ENCODE results near the gene ARHGEF40.
A peak's percentile ranks its signal among the peaks of the same experiment; 100 is the strongest.

The ARHGEF40 gene

DNA sequence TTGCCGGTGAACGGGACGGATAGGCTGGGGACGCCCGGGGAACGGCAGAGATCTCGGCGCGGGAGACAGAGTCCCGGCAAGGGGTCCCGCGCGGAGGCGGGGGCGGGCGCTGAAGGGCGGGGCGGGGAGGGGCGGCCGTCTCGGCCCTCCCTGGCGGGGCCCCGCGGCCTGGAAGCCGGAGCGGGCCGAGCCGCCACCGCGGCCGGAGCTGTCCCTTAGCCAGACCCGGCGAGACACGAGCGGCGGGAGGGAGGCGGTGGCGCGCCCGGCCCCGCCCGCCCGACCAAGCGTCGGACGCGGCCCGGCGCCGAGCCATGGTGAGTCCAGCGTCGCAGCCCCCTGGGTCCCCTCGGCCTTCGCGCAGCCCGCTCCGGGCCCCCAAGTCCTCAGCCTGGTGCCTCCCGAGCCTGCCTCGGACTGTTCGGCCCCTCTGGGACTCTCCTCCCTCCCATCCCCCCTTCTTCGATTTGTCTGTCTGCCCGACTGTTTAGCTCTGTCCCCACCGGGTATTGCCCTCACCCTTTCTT lies at the start of gene ARHGEF40:
TSS of gene ARHGEF40 (plus strand) at position 222 of the 527 bp plus-strand sequence. CDS start at position 315, 93 bp downstream.
- no peak for DNase-seq

DNA sequence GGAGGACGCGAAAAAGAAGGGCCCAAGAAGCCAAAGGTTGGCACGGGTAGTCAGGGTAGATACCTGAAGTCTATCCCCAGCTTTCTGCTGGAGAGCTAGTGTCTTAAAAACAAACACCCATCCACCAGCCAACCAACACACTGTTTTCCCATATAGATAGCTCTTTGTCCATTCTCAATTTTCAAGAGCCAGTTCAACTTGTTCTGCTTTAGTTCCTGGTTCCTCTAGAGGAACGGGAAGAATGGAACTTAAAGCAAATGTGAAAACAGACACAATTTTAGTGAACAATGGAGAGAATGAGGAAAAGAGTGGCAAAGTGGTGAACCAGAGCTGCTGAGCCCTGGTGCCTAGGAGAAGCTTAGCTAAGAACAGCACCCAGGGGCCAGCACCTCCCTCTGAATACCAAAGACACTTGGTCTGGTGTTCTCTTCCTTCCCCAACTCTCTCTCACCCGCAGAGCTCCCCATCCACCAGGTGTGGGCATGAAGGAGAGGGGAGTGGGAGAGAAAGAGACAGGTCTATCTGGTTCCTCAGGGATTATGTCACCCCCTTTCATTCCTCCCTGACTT lies 49.0 kb upstream of the ARHGEF40 start:
- no peak for DNase-seq

DNA sequence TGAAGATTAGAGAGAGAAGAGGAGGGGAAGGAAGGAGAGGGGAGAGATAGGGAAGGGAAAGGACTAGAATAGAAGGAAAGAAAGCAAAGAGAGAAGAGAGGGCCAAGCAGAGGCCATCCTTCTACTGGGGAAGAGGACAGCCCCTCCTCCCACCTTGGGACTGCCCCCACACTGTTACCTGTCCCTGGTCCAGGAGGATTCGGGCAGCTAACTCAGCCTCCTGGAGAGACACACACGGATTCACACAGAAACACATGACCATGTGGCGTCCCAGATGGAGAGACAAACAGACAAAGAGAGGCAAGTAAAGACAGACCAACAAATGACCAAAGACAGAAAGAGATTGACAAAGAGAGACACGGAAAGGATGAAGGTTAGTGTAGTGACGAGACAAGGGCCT lies 47.4 kb upstream of the ARHGEF40 start:
- DNase-seq = no peak

DNA sequence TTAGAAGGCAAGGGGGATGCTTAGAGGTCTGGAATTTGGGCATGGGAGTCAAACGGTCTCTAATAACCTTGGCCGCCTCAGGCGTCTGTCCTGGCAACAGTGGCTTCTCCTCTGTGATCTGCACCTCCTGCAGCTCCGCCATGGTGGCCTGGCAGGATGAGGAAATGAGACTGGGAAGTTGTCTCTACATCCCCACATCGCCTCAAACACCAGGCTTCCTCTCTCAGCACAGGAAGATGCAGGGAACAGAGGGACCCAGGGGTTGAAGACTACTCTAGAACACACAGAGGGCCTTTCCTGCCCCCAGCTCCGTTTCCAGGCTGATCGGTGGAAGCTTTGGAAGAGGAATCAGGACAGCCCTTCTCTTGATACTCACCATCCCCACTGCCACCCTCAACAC lies 46.9 kb upstream of the ARHGEF40 start:
- no peak for DNase-seq

DNA sequence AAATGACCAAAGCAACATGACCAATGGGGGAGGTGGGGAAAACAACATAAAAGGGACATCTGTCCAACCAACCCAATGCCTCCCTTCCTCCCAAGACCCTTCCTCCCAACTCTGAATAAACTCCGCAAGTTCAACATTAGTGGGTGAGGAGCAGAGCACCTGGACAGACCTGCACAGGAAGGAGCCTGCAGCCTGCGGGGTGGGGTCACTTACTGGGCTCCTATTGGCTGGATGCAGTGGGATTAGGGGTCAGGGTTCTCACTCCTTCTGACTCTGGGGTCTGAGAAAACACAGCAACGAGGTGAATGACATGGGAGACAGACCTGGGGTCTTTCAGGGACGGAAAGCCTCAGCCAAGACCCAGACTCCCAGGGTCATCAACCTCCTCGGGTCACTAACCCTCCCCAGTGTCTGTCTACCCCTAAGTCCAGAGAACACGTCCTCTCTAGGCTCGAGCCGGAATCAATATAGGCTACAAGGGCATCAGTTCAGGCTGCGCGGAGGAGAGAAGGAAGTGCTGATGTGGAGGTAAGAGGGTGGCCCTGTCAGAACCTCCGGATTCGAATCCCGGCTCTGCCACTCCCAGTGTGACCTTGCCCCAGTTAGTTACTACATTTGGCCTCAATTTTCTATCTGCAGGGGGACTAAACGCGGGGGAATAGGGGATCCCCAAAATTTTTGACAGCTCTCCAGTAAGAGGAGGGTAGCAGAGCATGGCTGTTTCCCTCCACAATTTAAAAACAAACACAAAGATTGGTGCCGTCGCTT lies 46.1 kb upstream of the ARHGEF40 start:
- DNase-seq = peak; percentile 14

DNA sequence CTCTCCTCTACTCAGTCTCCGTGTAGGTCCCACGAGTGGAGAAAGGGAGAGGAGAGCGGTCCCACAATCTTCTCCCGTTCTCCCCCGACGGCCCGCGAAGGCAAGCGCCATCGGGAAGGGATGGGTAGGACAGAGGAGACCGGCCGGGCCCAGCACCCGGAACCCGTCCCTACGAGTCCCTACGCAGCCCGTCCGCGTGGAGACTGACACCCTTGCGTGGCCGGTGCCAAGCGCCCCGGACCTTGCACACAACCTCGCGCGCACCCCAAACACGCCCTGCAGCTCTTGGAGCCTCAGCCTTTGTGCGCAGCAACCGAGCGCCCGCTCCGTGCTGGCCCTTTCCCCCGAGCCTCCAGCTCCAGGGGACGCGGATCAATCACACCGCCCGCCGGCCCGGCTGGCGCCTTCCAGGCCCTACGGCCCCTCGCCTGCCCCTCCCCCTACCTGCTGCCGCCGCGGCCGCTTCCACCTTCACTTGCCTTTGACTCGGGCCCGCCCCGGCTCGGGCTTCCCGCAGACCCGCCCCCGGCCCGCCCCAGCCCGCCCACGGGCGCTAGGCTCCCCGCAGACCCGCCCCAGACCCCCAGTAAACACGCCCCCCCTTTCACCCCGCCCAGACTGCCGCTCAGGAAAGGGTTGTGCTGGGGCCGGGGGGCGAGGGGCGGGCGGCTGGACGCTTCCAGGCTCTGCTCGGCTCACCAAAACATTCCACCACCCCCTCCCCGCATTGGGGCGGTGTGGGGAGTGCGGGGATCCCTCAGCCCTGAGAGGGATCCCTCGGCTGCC lies 45.3 kb upstream of the ARHGEF40 start, which contains the start of gene NDRG2:
TSS of gene NDRG2 (minus strand) at position 477 of the 786 bp plus-strand sequence. CDS start 1,746 bp downstream, outside the sequence.
- DNase-seq = peak; percentile 51

DNA sequence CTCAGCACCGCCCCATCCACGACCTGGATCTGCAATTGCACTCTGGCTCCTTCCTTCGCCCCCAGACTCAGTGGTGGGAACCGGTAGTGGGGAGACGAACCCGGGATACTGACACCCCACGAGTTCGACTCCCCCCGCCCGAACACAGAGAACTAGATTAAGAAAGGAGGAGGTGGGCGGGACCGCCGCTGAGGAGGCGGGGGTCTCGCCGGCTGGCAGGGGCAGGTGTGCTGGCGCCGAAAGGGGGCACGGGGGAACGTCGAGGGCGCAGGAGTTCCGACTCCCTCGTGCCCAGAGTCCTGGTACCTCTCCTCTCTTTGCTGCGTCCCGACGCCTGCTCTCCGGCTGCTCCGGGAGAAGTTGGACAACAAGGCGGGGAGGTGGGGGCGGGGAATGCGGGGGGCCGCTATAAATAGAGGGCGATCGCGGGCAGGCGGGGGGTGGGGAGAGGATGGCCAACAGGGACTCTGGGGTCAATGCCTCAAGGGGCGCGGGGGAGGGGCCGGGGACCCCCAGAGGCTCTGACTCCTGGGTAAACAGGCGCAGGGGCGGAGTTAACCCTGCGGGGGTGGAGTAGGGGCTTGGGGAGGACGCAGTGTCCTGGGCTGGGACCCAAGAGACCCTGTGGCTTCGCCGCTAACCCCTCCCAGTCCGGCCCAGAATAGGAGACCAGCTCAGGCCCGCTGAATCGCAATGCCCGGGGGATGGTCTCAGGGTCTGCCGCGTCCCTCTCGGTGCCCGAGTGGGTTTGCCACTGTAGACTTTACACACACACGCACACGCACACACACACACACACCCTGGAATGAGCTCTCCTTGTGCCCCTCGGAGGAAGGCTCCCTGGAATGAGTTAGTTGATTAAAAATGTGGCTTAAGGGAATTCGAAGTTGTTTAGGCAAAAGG lies 44.5 kb upstream of the ARHGEF40 start:
- DNase-seq = no peak

DNA sequence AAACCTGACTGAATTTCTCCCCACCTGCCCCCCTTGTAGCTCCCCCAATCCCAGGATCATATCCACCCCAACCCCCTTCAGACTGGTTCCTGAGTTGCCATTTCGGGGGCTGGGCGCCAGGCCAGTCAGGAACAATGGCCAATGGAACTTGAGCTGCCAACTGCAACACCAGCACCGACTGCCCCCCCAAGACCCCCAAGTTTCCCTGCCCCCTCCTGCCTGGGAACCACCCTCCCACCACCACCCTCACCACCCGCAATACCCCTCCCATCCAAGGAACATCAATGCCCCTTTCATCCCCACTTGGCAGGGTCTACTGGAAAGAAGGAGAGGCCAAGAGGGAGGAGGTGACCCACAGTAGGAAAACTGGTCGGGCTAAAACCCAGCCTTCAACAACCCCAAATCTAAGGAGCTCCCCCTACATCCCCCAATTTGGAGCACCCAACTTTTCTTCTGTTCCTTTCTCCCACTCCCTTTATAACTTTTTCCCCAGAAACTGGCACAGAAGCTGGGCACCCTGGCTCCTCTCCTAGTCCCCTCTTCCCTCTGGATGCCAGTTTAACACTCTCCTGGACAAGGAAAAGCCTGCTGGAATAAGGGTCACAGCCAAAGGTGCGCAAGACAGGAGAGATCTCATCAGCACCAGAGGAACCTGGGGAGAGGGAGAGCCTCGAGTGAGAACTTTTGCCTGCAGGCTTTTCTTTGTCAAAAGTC lies 43.7 kb upstream of the ARHGEF40 start:
- no peak for DNase-seq

GRCh38 chr14:21026988-21027315 lies 43.2 kb upstream of the ARHGEF40 start:
- DNase-seq = no peak

- no peak for DNase-seq
Measured at GRCh38 chr14:21029917-21030316, 40.2 kb upstream of the ARHGEF40 start, which contains the start of gene TPPP2. TPPP2 (plus strand) TSS chr14:21030217; CDS start chr14:21030582, 365 bp downstream.

GRCh38 chr14:21030531-21030930 lies 39.6 kb upstream of the ARHGEF40 start:
- no peak for DNase-seq

DNA sequence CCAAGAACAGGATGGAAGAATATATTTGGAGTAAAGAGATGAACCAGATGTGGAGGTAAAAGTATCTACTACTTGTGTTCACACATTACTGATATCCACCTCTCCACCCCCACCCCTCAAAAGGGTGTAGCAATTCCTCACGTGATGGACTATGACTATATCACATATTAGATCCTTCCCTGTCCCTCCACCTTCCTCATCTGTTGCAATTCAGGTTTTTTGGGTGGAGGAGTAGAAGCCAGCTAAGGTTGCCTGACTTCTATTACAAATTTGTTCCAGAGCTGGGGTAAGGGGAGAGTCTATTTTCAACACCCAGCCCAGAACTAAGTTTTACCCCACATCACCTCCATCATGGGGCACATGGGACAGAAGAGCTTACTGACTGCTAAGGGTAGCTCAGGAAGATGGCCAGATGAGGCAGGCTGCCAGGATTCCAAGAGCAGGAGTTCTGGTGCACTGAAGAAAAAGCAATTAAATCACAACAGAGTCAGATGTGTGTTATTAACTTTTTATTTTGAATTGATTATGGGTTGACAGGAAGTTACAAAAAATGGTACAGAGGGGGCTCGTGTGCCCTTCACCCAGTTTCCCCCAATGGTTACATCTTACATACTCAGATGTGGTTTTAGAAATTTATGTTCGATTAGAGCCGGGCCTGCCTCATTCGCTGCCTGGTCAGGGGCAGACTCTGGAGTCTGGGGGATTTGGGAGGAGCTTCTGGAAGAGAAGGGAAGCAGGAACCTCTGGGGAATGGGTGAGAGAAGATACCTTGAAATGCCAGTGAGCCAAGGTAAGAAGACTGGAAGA lies 37.6 kb upstream of the ARHGEF40 start:
- no peak for DNase-seq

DNA sequence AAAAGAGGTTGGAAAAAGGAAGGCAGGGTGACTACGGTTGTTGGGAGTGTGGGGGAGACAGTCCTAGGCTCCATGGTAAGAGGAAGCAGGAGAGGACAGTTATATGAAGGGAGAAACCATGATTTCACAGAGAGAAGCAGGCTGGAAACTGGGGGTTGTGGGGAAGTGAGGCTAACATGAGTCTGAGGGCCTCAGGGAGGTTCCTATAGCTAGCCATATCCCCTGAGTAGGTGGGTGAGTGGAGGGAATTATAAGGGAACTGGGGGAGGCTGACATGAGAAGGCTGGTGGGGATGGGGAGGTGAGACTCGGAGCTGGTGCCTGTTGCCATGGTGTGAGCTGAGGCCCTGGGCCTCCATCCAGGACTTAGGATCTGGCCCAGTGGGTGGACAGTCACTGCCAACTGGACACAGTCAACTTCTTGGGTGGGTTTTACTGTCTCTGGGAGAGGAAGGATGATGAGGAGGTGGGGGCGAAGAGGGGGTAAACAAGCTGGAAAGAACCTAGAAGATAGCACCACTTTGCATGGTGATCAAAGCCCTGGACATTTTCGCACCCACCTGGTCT lies 36.9 kb upstream of the ARHGEF40 start:
- no peak for DNase-seq

GRCh38 chr14:21034707-21035106 lies 35.4 kb upstream of the ARHGEF40 start, which contains the start of gene RNASE13:
RNASE13 (minus strand) TSS chr14:21034807; CDS start chr14:21034288, 519 bp downstream.
- DNase-seq = no peak

DNA sequence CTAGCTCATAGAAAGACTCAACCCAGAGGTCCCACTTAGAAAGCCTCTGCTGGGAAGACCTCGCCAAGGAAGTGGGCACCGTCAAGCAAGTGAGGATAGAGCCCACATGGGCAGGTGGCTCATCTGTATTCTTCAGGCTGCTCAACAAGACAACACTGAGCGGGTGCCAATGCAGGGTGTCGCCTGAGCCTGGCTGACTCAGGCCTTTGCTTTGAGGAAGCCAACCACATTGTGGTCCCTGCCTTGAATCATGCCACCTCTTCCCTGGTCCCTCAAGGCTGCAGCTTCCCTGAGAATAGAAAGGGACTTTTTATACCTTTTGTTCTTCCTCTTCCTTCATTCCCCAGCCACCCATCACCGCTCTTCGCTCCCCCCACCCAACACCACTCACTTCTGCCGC lies 33.4 kb upstream of the ARHGEF40 start:
- no peak for DNase-seq

DNA sequence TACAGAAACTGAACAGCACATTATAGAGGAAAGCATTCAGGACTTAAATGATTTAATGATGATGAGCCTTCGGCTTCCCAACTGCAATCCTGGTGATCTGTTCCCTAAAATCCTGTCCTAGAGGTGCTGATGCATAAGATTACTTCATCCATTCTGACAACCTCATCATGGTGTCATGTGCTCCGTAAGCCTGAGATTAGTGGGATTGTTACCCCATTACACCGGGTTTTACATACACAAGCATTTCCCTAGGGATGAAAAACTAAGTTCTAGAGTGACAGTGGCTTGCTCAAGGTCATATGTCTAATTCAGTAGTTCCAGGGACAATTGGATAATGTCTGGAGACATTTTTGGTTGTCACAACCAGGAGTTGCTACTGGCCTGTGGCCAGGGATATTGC lies 32.9 kb upstream of the ARHGEF40 start:
- no peak for DNase-seq

DNA sequence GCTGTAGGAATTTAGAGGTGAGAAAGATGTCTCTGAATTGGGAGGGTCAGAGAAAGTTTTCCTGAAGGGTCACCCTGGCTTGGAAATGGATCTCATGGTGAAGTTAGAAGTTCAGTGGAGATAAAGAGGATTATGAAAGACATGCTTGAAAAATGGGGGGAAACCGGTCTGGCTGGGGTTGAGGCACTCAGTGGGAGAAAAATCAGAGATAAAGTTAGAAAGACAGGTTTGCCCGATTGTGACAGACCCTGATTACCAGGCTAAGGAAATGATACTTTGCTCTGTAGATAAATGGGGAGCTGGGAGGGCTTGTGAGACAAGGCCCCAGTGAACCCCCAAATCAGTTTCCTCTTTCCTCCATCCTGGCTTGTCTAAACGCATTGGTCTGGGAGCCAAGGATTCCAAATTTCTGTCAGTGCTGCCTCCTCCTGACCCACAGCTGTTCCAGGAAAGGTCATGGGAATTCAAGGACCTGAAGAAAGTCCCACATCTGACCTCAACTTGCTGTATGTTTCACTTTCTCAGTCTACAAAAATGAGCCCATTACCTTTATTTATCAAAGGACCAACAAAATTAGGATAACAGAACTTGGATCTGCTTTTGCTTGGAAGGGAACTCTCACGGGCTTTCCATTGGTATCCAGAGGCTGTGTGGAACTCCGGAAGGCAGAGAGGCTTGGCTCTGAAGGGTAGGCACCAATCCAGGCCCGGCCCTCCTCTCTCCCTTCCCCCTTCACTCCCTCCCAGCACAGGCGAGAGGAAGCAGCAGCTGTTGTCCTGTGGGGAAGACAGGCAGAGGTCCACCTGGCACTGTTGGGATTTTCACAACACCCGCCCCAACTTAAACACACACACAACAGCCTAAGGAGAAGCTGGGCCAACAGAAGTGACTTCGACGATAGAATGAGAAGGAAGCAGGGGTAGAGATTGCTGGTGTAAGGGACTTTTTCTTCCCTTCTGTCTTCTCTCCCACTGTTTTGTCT lies 31.4 kb upstream of the ARHGEF40 start:
- no peak for DNase-seq

DNA sequence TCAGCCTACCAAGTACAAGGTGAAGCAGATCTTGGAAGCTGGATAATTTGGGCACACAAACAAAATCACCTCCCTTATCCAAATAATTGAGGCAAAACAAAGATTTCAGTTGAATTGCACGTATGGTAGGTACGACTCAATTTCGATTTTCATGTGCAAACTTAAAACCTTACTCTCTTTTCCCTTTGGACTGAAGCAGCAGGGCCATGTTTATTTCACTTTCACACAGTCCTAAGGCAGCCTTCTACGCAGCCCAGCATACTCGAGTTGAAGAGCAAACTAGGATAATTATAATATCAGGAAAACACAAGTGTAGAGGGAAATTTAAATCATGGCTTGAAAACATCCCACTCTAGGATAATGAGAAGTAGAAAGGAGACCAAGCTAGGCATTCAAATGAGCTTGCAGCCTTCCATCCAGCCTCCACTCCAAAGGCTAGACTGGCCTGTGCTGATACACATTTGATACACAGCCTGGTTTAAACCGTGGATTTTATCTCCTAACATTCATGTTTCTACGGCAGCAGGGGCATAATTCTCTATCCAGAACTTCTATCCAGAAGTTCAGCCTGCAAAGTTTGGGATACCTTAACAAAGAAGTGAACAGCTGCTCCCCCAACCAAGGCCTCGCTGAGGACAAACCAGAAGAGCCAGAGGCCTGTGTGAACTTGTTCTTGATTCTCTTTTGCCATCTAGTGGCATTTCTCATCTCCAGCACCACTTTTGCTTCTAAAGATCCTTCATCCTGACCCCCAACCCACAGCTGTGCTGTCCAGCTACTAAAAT lies 30.3 kb upstream of the ARHGEF40 start:
- DNase-seq = peak; percentile 30
